ENCODE data around the gene KIF1B. TPM values are rescaled to one million over a fixed set of nuclear protein-coding genes. Genes with fewer than 3 reads are reported as not detected.
"Not testable (repeated sequence)": the region's sequence is repeated elsewhere in the genome, so short reads cannot be mapped to it uniquely, and the experiment has no call there.

Gene KIF1B
- polyA plus RNA-seq, 1 of the 3 experiments (the other 2 are of a cell fraction): 6.8 TPM

- Histone ChIP-seq H4K20me1 (ENCODE audit: insufficient read depth) (no peaks in the 10 kb centered on the region), H3K27ac (ENCODE audit: low read depth in 2 of 2, low read length in 1 of 2) (no peak overlapping the region), H3K4me2 (no peak overlapping the region), H3K4me1 (ENCODE audit: control insufficient read depth in 1 of 2, insufficient read depth in 2 of 2, low read depth in 1 of 2, low read length in 1 of 2) (peaks cover 0 to 4% of the 10 kb centered on the region in 2 experiments; a peak in 1 of 4 replicates), H3K27me3 (ENCODE audit: insufficient read depth) (no peaks in the 10 kb centered on the region), H3K79me2 (ENCODE audit: insufficient read depth) (no peaks in the 10 kb centered on the region), H3K4me3 (ENCODE audit: low read depth in 2 of 2, low read length in 1 of 2) (no peak overlapping the region), H3K36me3 (replicated peaks in 1 of 2; ENCODE audit: control insufficient read depth in 1 of 2, insufficient read depth in 2 of 2, low read length in 1 of 2) (peaks cover 10 to 11% of the 10 kb centered on the region in 2 experiments), H2AFZ (ENCODE audit: low read depth) (no peak overlapping the region), H3K9me3 (no peaks in the 10 kb centered on the region), H3K9ac (no peak overlapping the region), H3K9me2 (no peaks in the 10 kb centered on the region), H3F3A (replicated peaks; ENCODE audit: insufficient read depth) (peaks cover 7% of the 10 kb centered on the region)
- DNase-seq: no peak
- TF ChIP-seq ELF1 (IDR thresholded peaks at IDR 0.05): no peak
- TF ChIP-seq RAD21 (IDR thresholded peaks at IDR 0.05; ENCODE audit: low read length): no peak
- no peak for TF ChIP-seq TAF1 (IDR thresholded peaks at IDR 0.05; ENCODE audit: borderline replicate concordance, low read depth, low read length)
- POLR2A ChIA-PET: no interaction called here
- CTCF ChIA-PET: interaction anchor here (2.3 to 4.1 kb wide), 2 partner anchors 47 to 70 kb away, joined by 15 to 20 read pairs; no protein-coding TSS in a partner anchor
- 82% methylated on average over 8 of the region's 8 CpGs for WGBS (ENCODE audit: low lambda C conversion rate)
These were observed 214.3 kb downstream of the KIF1B start for GRCh38 chr1:10424651-10425050.

GRCh38 chr1:10425826-10426534 is 215.6 kb downstream of the KIF1B start:
- CTCF ChIA-PET: interaction anchor here (1.5 to 4.1 kb wide), 3 partner anchors 49 to 641 kb away, joined by 4 to 20 read pairs (median 15); no protein-coding TSS in a partner anchor
- H4K20me1 ChIP-seq (ENCODE audit: insufficient read depth); H3K4me1 ChIP-seq (ENCODE audit: control insufficient read depth in 1 of 2, insufficient read depth in 2 of 2, low read depth in 1 of 2, low read length in 1 of 2); H3F3A ChIP-seq (replicated peaks; ENCODE audit: insufficient read depth); H3K27me3 ChIP-seq (ENCODE audit: insufficient read depth); H3K79me2 ChIP-seq (ENCODE audit: insufficient read depth); H3K4me3 ChIP-seq (ENCODE audit: low read depth in 2 of 2, low read length in 1 of 2); H3K36me3 ChIP-seq (replicated peaks in 1 of 2; ENCODE audit: control insufficient read depth in 1 of 2, insufficient read depth in 2 of 2, low read length in 1 of 2); H3K9ac ChIP-seq; H3K9me3 ChIP-seq; H3K27ac ChIP-seq (ENCODE audit: low read depth in 2 of 2, low read length in 1 of 2); H2AFZ ChIP-seq (ENCODE audit: low read depth); H3K4me2 ChIP-seq; DNase-seq; H3K9me2 ChIP-seq: not testable (repeated sequence)
- POLR2A ChIA-PET: interaction anchor here (1.1 kb wide), 1 partner anchor 27 kb away, joined by 3 read pairs; the partner anchor contains the start of gene PGD
- 93% methylated on average over 9 of the region's 21 CpGs for WGBS (ENCODE audit: low lambda C conversion rate)

GRCh38 chr1:10426535-10426848 is 216.1 kb downstream of the KIF1B start:
- H3K27me3 ChIP-seq (ENCODE audit: insufficient read depth); H3K36me3 ChIP-seq (replicated peaks in 1 of 2; ENCODE audit: control insufficient read depth in 1 of 2, insufficient read depth in 2 of 2, low read length in 1 of 2); POLR2A ChIA-PET; H3K79me2 ChIP-seq (ENCODE audit: insufficient read depth); DNase-seq; H3F3A ChIP-seq (replicated peaks; ENCODE audit: insufficient read depth); H3K4me2 ChIP-seq; H4K20me1 ChIP-seq (ENCODE audit: insufficient read depth); H3K4me3 ChIP-seq (ENCODE audit: low read depth in 2 of 2, low read length in 1 of 2); H3K9me2 ChIP-seq; H3K9me3 ChIP-seq; H3K27ac ChIP-seq (ENCODE audit: low read depth in 2 of 2, low read length in 1 of 2); H2AFZ ChIP-seq (ENCODE audit: low read depth); H3K9ac ChIP-seq: not testable (repeated sequence)
- CTCF ChIA-PET: interaction anchor here (1.5 to 4.1 kb wide), 2 partner anchors 49 to 642 kb away, joined by 4 to 20 read pairs; no protein-coding TSS in a partner anchor
- no CpG with 5 or more reads among the region's 21 CpGs for WGBS (ENCODE audit: low lambda C conversion rate)
- peaks cover 3 to 13% of the 10 kb centered on the region in 2 experiments; a peak in 1 of 4 replicates for H3K4me1 ChIP-seq (ENCODE audit: control insufficient read depth in 1 of 2, insufficient read depth in 2 of 2, low read depth in 1 of 2, low read length in 1 of 2)

- Histone ChIP-seq H3K36me3 (replicated peaks in 1 of 2; ENCODE audit: control insufficient read depth in 1 of 2, insufficient read depth in 2 of 2, low read length in 1 of 2) (no peaks in the 10 kb centered on the region), H3K27me3 (ENCODE audit: insufficient read depth) (no peaks in the 10 kb centered on the region), H3K4me2 (no peak overlapping the region), H2AFZ (ENCODE audit: low read depth) (no peak overlapping the region), H3K9ac (no peak overlapping the region), H3K9me3 (no peaks in the 10 kb centered on the region), H3K9me2 (no peaks in the 10 kb centered on the region), H3K4me1 (ENCODE audit: control insufficient read depth in 1 of 2, insufficient read depth in 2 of 2, low read depth in 1 of 2, low read length in 1 of 2) (peaks cover 3 to 12% of the 10 kb centered on the region in 2 experiments; a peak in 1 of 4 replicates), H3K4me3 (ENCODE audit: low read depth in 2 of 2, low read length in 1 of 2) (no peak overlapping the region), H3K79me2 (ENCODE audit: insufficient read depth) (peaks cover 18% of the 10 kb centered on the region), H4K20me1 (ENCODE audit: insufficient read depth) (no peaks in the 10 kb centered on the region), H3F3A (replicated peaks; ENCODE audit: insufficient read depth) (peaks cover 3% of the 10 kb centered on the region), H3K27ac (ENCODE audit: low read depth in 2 of 2, low read length in 1 of 2) (no peak overlapping the region)
- no peak for DNase-seq
- ChIA-PET CTCF (interaction anchor here (0.7 to 10.8 kb wide), 17 partner anchors 8 to 450 kb away, joined by 3 to 203 read pairs (median 6); partner anchors contain the start of genes CORT and KIF1B), POLR2A (interaction anchor here (0.6 kb wide), 2 partner anchors 9 to 557 kb away, joined by 3 read pairs; no protein-coding TSS in a partner anchor)
- 81% methylated on average over 2 of the region's 5 CpGs for WGBS (ENCODE audit: low lambda C conversion rate)
- TF ChIP-seq EZH2phosphoT487 (IDR thresholded peaks at IDR 0.05; ENCODE audit: borderline replicate concordance, low read depth) (no peak), EP300 (IDR thresholded peaks at IDR 0.05; ENCODE audit: borderline replicate concordance in 1 of 2, low read depth in 1 of 2, low read length in 1 of 2) (no peak), CHD2 (IDR thresholded peaks at IDR 0.05; ENCODE audit: low read length, partially characterized antibody) (no peak), TAF1 (IDR thresholded peaks at IDR 0.05; ENCODE audit: borderline replicate concordance, low read depth, low read length) (no peak), NFIC (IDR thresholded peaks at IDR 0.05; ENCODE audit: borderline replicate concordance) (no peak), MAX (IDR thresholded peaks at IDR 0.05; ENCODE audit: low read depth) (no peak), RFX5 (IDR thresholded peaks at IDR 0.05; ENCODE audit: low read length) (no peak), TEAD4 (IDR thresholded peaks at IDR 0.05; ENCODE audit: borderline replicate concordance, insufficient read depth) (no peak), IRF3 (IDR thresholded peaks at IDR 0.05; ENCODE audit: low read depth, low read length) (no peak), SMC3 (IDR thresholded peaks at IDR 0.05; ENCODE audit: low read depth, low read length) (no peak), PBX3 (IDR thresholded peaks at IDR 0.05) (no peak)
These were observed 218.6 kb downstream of the KIF1B start for GRCh38 chr1:10428984-10429383.

Data from SK-N-SH (cell line).